Measurements from ENCODE around the gene OR4D1.

- TF ChIP-seq, protein P1, sequence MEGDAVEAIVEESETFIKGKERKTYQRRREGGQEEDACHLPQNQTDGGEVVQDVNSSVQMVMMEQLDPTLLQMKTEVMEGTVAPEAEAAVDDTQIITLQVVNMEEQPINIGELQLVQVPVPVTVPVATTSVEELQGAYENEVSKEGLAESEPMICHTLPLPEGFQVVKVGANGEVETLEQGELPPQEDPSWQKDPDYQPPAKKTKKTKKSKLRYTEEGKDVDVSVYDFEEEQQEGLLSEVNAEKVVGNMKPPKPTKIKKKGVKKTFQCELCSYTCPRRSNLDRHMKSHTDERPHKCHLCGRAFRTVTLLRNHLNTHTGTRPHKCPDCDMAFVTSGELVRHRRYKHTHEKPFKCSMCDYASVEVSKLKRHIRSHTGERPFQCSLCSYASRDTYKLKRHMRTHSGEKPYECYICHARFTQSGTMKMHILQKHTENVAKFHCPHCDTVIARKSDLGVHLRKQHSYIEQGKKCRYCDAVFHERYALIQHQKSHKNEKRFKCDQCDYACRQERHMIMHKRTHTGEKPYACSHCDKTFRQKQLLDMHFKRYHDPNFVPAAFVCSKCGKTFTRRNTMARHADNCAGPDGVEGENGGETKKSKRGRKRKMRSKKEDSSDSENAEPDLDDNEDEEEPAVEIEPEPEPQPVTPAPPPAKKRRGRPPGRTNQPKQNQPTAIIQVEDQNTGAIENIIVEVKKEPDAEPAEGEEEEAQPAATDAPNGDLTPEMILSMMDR (IDR thresholded peaks at IDR 0.05), result no peak
- TF ChIP-seq POLR2A (IDR thresholded peaks at IDR 0.05) (no peak), POLR2AphosphoS5 (IDR thresholded peaks at IDR 0.05; ENCODE audit: insufficient read depth in 1 of 2, low read depth in 1 of 2) (no peak)
Observed at GRCh38 chr17:58184308-58184985, 36.3 kb downstream of the OR4D1 start.

All from vagina (tissue), 2 donors.